ENCODE results near the gene FREM2.

GRCh38 chr13:38914070-38914469, 227.2 kb downstream of the FREM2 start:
- no peak for TF ChIP-seq CTCF (conservative IDR thresholded peaks at IDR 0.05; ENCODE audit: low read depth, low read length)
- TF ChIP-seq EZH2 (IDR thresholded peaks at IDR 0.05; ENCODE audit: borderline replicate concordance, low read depth, low read length, poor library complexity, severe bottlenecking), result no peak
